GM13977 (cell line): ENCODE results near the gene GTPBP10.

ENCODE experiments used
- DNase-seq: peaks from one replicate; pipeline ENCODE4 v3.0.0; 2012; ENCODE audit warnings: low spot score
- in situ Hi-C: fragments of 300-500 bp; cut with MboI; formaldehyde crosslinking; loops from one replicate; pipeline ENCODE4 v1.12.0; 2022; ENCODE audit warnings: low sequenced_read_pairs, low pct_unique_long_range_greater_than_20kb, mixed read lengths, inconsistent platforms; ENCODE audit not compliant: unreplicated experiment
- TF ChIP-seq, protein P1 (sequence below): IDR thresholded peaks from 2 replicates; pipeline ENCODE4 v1.5.1; 2012; ENCODE audit warnings: mild to moderate bottlenecking, control low read depth; ENCODE audit not compliant: insufficient read depth; ENCODE audit errors: extremely low read depth, missing control alignments

GTPBP10 gene

DNA sequence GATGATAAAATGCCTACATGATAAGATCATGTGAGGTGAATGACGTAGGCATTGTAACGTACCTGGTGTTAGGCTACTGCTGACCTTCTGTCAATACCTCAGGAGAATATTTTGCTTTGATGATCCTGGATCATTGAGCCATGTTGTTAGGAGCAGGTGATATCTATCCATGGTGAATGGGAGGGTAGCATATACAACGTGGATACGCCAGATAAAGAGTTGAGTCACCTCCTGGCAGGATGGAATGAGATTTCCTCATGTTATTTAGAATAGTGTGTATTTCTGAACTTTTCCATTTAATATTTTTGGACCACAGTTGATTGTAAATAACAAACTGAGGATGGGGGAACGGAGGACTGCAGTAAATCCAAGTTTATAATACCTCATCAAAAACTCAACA, 45.0 kb downstream of the GTPBP10 start:
- TF ChIP-seq, protein P1, sequence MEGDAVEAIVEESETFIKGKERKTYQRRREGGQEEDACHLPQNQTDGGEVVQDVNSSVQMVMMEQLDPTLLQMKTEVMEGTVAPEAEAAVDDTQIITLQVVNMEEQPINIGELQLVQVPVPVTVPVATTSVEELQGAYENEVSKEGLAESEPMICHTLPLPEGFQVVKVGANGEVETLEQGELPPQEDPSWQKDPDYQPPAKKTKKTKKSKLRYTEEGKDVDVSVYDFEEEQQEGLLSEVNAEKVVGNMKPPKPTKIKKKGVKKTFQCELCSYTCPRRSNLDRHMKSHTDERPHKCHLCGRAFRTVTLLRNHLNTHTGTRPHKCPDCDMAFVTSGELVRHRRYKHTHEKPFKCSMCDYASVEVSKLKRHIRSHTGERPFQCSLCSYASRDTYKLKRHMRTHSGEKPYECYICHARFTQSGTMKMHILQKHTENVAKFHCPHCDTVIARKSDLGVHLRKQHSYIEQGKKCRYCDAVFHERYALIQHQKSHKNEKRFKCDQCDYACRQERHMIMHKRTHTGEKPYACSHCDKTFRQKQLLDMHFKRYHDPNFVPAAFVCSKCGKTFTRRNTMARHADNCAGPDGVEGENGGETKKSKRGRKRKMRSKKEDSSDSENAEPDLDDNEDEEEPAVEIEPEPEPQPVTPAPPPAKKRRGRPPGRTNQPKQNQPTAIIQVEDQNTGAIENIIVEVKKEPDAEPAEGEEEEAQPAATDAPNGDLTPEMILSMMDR, result no peak
- DNase-seq, result no peak
- in situ Hi-C loops, result no loop called here

DNA sequence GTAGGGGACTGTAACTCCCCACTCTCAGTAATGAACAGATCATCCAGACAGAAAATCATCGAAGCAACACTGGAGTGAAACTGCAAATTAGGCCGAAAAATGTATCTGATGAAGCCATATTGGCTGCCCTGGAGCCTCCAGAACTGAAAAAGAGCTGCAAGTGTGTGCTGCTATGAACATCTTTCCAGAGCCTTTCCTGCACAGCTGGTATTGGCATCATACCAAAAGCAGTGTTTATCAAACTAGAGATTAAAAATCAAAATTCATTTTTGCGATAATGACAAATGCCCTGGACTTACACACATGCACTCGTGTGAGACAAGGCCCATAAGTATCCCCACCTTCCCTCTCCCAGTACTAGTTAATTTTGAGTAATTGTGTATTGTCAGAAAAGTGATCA, 49.9 kb downstream of the GTPBP10 start:
- in situ Hi-C loops, result no loop called here
- no peak for DNase-seq
- TF ChIP-seq, protein P1, result no peak

DNA sequence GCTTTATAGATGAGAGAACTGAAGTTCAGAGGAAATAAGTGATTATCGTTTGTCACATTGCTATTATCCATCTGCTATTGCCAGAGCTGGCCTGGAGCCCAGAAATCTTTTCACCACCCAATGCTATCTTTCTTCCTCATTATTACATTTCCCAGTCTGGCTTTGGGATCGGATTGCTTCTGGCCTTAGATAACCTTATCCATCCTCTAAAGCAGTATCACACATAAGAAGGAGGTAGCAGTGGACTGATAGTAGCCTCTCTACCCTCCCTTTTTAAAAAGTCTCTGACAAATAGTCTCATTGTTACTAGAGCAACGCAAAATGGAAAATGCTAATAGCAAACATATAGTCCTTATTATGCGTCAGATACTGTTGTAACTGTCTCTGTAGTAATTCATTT, 55.5 kb downstream of the GTPBP10 start:
- DNase-seq, result no peak
- TF ChIP-seq, protein P1, result no peak
- in situ Hi-C loops, result no loop called here

DNA sequence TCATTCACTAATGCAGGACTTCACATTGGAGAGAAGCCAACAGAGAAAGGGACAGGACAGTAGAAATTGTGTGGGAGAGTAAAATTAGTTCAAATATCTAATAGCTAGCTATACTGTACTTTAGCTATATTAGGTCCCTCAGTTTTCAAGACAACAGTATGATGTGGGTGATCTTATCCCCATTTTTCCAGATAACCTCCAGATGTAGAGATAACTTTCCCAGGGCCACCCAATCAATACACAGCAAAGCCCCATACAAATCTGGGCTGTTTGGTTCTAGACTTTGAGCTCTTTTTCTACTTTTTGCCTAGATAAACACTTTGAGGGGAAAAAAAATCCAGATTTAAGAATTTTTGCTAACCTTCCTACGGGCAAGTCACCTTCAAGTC, 56.3 kb downstream of the GTPBP10 start:
- TF ChIP-seq, protein P1, result no peak
- DNase-seq, result no peak
- in situ Hi-C loops, result no loop called here

DNA sequence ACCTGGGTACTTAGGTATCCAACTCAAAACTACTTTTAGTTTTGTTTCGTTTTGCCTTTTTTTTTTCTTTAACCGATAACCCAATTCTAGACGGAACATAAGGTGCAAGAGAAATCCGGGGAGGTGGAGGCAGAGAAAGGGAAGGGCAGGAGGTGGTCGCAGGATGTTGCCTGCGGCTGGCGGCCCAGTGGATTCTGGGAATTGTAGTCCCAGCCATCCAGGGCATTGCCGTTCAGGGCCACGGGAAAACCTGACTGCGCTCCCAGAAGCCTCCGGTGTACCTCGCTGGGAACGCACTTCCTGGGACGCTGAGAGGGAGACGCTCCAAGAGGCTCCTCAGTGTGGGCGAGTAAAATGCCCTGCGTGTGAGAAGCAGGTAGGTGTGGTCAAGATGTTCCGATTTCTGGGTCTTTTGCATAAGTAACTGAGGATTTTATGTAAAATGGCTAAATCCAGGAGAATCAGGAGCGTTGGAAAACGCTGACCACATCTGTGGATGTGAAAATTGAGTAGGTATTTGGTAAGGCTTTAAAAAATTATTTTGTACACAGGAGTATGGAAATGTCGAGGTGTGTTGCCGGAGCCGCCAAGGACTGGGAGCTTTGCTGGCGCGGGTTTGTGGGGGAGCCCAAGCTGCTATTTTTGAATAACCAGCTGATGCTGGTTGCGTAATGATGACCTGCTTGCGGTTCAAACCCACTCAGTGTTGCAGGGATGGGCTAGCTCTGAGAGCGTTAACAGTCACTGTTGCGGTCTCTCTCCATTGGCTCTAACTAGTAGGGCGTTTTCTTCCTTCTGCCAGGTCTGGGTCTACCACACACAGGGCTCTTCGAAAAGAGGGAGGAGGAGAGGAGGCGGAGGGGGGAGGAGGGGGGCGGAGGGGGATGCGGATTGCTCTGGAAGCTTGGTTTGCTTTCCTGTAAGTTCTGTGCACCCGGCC, 56.9 kb downstream of the GTPBP10 start, which contains the start of gene CLDN12:
TSS of gene CLDN12 (plus strand) at position 288 of the 940 bp plus-strand sequence. CDS start 9,216 bp downstream, outside the sequence.
- DNase-seq, result peak; percentile 80
- TF ChIP-seq, protein P1, result no peak
- in situ Hi-C loops, result no loop called here

DNA sequence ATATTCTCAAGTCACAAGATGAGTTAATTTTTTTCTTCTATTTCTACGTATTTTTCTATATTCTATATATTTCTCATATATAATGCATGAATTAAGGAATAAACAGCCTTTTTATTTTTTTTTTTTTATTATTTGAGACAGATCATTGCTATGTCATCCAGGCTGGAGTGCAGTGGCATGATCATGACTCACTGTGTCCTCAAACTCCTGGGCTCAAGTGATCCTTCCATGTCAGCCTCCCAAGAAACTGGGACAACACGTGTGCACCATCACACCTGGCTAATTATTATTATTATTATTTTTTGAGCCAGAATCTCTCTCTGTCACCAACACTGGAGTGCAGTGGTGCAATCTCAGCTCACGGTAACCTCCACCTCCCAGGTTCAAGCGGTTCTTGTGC, 58.3 kb downstream of the GTPBP10 start:
- no peak for DNase-seq
- in situ Hi-C loops, result no loop called here
- TF ChIP-seq, protein P1, result no peak
